ENCODE measurements around the gene MT1E.

MT1E gene

GRCh38 chr16:56628486-56629350, 3.1 kb downstream of the MT1E start:
- H3K4me1 Mint-ChIP-seq (ENCODE audit: low read depth): peaks cover 39% of the 10 kb centered on the region
- H3K9me3 Mint-ChIP-seq: no peaks in the 10 kb centered on the region
- no peak overlapping the region for H3K4me3 Mint-ChIP-seq
- peaks cover 53% of the 10 kb centered on the region for H3K27me3 Mint-ChIP-seq
- no peak overlapping the region for H3K27ac Mint-ChIP-seq
- no peaks in the 10 kb centered on the region for H3K36me3 Mint-ChIP-seq (ENCODE audit: low read depth)

GRCh38 chr16:56629531-56629930, 4.0 kb downstream of the MT1E start:
- Mint-ChIP-seq H3K4me1 (ENCODE audit: low read depth) (peaks cover 35% of the 10 kb centered on the region), H3K27me3 (peaks cover 57% of the 10 kb centered on the region), H3K36me3 (ENCODE audit: low read depth) (no peaks in the 10 kb centered on the region), H3K9me3 (no peaks in the 10 kb centered on the region), H3K27ac (no peak overlapping the region), H3K4me3 (no peak overlapping the region)

- peaks cover 36% of the 10 kb centered on the region for H3K4me1 Mint-ChIP-seq (ENCODE audit: low read depth)
These were observed 4.6 kb downstream of the MT1E start for GRCh38 chr16:56630134-56630533.

GRCh38 chr16:56631197-56631596, 5.6 kb downstream of the MT1E start:
- peaks cover 33% of the 10 kb centered on the region for H3K4me1 Mint-ChIP-seq (ENCODE audit: low read depth)
- no peaks in the 10 kb centered on the region for H3K36me3 Mint-ChIP-seq (ENCODE audit: low read depth)
- no peak overlapping the region for H3K4me3 Mint-ChIP-seq
- no peaks in the 10 kb centered on the region for H3K9me3 Mint-ChIP-seq
- no peak overlapping the region for H3K27ac Mint-ChIP-seq
- peaks cover 62% of the 10 kb centered on the region for H3K27me3 Mint-ChIP-seq

More at GRCh38 chr16:56630134-56630533, 4.6 kb downstream of the MT1E start:
- Mint-ChIP-seq H3K27ac (no peak overlapping the region), H3K9me3 (no peaks in the 10 kb centered on the region), H3K4me3 (no peak overlapping the region), H3K36me3 (ENCODE audit: low read depth) (no peaks in the 10 kb centered on the region), H3K27me3 (peaks cover 59% of the 10 kb centered on the region)

DNA sequence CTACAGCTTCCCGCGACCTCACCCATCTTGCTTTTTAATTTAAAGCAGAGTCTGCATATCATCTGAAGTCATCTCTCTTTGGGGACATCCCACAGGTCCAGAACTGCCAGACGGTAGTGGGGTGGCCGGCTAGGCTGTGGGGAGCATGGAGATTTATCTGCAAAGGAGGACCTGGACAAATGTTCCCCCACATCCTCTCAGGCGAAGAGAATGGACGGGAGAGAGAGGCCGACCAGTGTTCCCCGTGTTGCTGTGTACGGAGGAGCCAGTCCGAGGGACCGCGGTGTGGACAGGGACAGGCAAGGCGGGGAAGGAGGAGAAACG, 6.2 kb downstream of the MT1E start:
- no peaks in the 10 kb centered on the region for H3K9me3 Mint-ChIP-seq
- peak overlapping the region; percentile 68 for H3K4me3 Mint-ChIP-seq
- peaks cover 28% of the 10 kb centered on the region for H3K4me1 Mint-ChIP-seq (ENCODE audit: low read depth)
- H3K36me3 Mint-ChIP-seq (ENCODE audit: low read depth): no peaks in the 10 kb centered on the region
- H3K27ac Mint-ChIP-seq: no peak overlapping the region
- peaks cover 64% of the 10 kb centered on the region for H3K27me3 Mint-ChIP-seq

DNA sequence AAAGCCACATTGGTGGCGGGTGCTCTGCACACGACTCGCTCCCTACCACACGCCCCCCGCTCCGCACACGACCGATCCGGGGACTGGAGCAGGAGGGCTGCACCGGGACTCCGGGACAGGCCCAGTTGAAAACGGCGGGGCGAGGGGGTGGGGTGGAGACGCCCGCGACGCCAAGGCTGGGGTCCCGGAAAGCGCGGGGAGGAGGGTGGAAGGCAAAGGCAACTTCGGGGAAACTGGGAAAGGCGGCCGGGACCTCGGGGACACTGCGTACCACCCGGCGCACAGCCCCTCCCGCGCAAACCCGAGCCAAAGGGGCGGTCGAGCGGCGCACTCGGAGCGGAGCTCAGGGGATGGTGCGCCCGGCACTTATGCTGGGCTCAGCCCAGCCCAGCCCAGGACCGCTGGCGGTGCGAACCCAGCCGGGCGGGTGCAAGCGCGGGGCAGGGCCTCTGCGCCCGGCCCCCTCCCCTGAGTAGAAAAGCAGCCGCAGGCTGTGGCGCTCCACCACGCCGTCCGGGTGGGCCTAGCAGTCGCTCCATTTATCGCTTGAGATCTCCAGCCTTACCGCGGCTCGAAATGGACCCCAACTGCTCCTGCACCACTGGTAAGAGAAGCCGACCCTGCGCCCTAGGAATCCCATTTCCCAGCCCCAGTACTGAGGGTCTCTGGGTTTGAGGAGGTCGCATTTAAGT, 6.7 kb downstream of the MT1E start, which contains the start of gene MT1M:
TSS of gene MT1M (plus strand) at position 504 of the 692 bp plus-strand sequence. CDS start at position 577, 73 bp downstream.
- Mint-ChIP-seq H3K9me3 (no peaks in the 10 kb centered on the region), H3K4me3 (peak within 1 kb of the TSS; percentile 68), H3K27ac (no peak within 1 kb of the TSS), H3K36me3 (ENCODE audit: low read depth) (no peaks in the 10 kb centered on the region), H3K4me1 (ENCODE audit: low read depth) (peaks cover 28% of the 10 kb centered on the region), H3K27me3 (peaks cover 64% of the 10 kb centered on the region)

DNA sequence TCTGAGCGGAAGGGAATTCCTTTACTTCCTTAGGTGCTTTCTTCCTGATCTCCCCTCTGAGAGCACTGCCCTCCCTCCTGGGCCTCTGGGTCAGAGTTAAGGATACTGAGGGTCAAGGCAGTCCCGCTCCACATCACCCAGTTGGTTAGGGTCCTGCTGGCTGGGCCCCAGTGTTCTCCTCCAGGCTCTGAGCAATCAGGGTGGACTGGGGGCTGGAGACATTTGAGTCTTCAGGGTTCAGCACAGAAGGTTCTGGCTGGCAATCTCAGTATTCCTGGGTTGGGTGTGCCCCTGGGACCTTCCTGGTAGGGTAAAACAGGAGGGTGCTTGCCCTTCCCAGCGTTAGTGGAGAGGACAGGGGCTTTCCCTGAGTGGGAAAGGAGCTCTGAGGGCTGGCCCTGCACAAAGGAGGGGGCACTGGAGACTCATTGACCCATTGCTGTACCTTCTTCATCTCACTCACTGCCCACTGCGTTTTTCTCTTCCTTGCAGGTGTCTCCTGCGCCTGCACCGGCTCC, 7.3 kb downstream of the MT1E start:
- H3K9me3 Mint-ChIP-seq: no peaks in the 10 kb centered on the region
- H3K27ac Mint-ChIP-seq: no peak overlapping the region
- peaks cover 31% of the 10 kb centered on the region for H3K4me1 Mint-ChIP-seq (ENCODE audit: low read depth)
- H3K4me3 Mint-ChIP-seq: peak overlapping the region; percentile 20
- no peaks in the 10 kb centered on the region for H3K36me3 Mint-ChIP-seq (ENCODE audit: low read depth)
- H3K27me3 Mint-ChIP-seq: peaks cover 70% of the 10 kb centered on the region

DNA sequence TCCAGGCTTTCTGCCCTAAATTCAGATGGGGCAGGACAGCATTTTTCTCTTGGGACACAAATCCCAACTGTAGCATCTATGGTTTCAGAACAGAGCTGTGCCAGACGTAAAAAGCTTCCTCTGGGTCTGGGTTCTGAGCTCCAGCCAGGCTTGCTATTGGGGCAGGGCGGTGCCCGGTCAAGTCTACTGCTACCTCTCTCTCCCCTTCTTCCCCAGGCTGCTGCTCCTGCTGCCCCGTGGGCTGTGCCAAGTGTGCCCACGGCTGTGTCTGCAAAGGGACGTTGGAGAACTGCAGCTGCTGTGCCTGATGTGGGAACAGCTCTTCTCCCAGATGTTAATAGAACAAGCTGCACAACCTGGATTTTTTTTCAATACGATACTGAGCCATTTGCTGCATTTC, 8.0 kb downstream of the MT1E start:
- Mint-ChIP-seq H3K4me1 (ENCODE audit: low read depth) (peaks cover 34% of the 10 kb centered on the region), H3K27ac (no peak overlapping the region), H3K4me3 (no peak overlapping the region), H3K9me3 (no peaks in the 10 kb centered on the region), H3K27me3 (peaks cover 74% of the 10 kb centered on the region), H3K36me3 (ENCODE audit: low read depth) (no peaks in the 10 kb centered on the region)

DNA sequence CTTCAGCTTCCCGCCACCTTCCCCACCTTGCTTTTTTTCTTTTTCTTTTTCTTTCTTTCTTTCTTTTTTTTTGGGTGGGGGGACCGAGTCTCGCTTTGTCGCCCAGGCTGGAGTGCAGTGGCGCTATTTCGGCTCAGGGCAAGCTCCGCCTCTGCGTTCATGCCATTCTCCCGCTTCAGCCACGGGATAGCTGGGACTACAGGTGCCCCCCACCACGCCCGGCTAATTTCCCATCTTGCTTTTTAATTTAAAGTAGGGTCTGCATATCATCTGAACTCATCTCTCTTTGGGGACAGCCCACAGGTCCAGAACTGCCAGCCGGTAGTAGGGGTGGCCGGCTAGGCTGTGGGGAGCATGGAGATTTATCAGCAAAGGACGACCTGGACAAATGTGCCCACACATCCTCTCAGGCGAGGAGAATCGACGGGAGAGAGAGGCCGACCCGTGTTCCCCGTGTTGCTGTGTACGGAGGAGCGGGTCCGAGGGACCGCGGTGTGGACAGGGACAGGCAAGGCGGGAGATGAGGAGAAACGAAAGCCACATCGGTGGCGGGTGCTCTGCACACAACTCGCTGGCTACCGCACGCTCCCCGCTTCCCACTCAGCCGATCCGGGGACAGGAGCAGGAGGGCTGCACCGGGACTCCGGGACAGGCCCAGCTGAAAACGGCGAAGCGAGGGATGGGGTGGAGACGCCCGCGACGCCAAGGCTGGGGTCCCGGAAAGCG, 9.3 kb downstream of the MT1E start:
- H3K4me3 Mint-ChIP-seq: peak overlapping the region; percentile 70
- no peaks in the 10 kb centered on the region for H3K36me3 Mint-ChIP-seq (ENCODE audit: low read depth)
- H3K9me3 Mint-ChIP-seq: no peaks in the 10 kb centered on the region
- H3K27ac Mint-ChIP-seq: no peak overlapping the region
- H3K27me3 Mint-ChIP-seq: peaks cover 87% of the 10 kb centered on the region
- peaks cover 32% of the 10 kb centered on the region for H3K4me1 Mint-ChIP-seq (ENCODE audit: low read depth)

GRCh38 chr16:56635441-56635967, 9.9 kb downstream of the MT1E start:
- no peak overlapping the region for H3K27ac Mint-ChIP-seq
- no peaks in the 10 kb centered on the region for H3K9me3 Mint-ChIP-seq
- H3K4me3 Mint-ChIP-seq: peak overlapping the region; percentile 43

GRCh38 chr16:56636616-56637413, 11.2 kb downstream of the MT1E start:
- Mint-ChIP-seq H3K27me3 (peaks cover 86% of the 10 kb centered on the region), H3K36me3 (ENCODE audit: low read depth) (no peaks in the 10 kb centered on the region), H3K4me1 (ENCODE audit: low read depth) (peaks cover 23% of the 10 kb centered on the region), H3K4me3 (no peak overlapping the region), H3K9me3 (no peaks in the 10 kb centered on the region), H3K27ac (no peak overlapping the region)

More at GRCh38 chr16:56635441-56635967, 9.9 kb downstream of the MT1E start:
- Mint-ChIP-seq H3K27me3 (peaks cover 89% of the 10 kb centered on the region), H3K4me1 (ENCODE audit: low read depth) (peaks cover 27% of the 10 kb centered on the region), H3K36me3 (ENCODE audit: low read depth) (no peaks in the 10 kb centered on the region)

DNA sequence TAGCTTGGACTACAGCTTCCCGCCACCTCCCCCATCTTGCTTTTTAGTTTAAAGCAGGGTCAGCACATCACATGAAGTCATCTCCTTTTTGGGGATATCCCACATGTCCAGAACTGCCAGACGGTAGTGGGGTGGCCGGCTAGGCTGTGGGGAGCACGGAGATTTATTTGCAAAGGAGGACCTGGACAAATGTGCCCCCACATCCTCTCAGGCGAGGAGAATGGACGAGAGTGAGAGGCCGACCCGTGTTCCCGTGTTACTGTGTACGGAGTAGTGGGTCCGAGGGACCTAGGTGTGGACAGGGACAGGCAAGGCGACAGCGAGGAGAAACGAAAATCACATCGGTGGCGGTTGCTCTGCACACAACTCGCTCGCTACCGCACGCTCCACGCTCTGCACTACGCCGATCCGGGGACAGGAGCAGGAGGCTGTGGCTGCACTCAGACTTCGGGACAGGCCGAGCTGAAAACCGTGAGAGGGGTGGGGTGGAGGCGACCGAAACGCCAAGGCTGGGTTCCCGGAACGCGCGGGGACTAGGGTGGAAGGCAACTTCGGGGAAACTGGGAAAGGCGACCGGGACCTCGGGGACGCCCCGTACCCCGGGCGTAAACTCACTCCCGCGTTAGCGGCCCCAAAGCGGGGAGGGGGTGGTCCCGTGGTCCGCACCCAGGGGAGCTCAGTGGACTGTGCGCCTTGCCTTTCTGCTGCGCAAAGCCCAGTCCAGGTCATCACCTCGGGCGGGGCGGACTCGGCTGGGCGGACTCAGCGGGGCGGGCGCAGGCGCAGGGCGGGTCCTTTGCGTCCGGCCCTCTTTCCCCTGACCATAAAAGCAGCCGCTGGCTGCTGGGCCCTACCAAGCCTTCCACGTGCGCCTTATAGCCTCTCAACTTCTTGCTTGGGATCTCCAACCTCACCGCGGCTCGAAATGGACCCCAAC, 12.5 kb downstream of the MT1E start, which contains the start of gene MT1A:
TSS of gene MT1A (plus strand) at position 853 of the 937 bp plus-strand sequence. CDS start at position 926, 73 bp downstream.
- H3K27ac Mint-ChIP-seq: no peak within 1 kb of the TSS
- peak within 1 kb of the TSS; percentile 68 for H3K4me3 Mint-ChIP-seq
- no peaks in the 10 kb centered on the region for H3K36me3 Mint-ChIP-seq (ENCODE audit: low read depth)
- peaks cover 25% of the 10 kb centered on the region for H3K4me1 Mint-ChIP-seq (ENCODE audit: low read depth)
- no peaks in the 10 kb centered on the region for H3K9me3 Mint-ChIP-seq
- peaks cover 86% of the 10 kb centered on the region for H3K27me3 Mint-ChIP-seq

DNA sequence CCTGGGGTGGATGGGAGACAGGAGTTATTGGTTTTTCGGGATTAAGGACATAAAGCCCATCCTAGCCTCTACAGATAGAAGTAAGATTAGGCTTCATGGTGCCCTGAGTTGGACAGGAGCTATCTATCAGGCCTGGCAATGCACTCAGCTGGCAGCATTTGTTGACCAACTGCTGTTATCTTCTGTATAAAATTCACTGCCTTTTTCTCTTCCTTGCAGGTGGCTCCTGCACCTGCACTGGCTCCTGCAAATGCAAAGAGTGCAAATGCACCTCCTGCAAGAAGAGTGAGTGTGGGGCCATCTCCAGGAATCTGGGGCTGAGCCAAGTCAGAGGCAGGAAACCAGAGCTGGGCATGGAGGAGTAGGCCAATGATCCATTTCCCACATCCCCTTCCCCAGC, 13.5 kb downstream of the MT1E start:
- H3K27ac Mint-ChIP-seq: no peak overlapping the region
- H3K9me3 Mint-ChIP-seq: no peaks in the 10 kb centered on the region
- no peaks in the 10 kb centered on the region for H3K36me3 Mint-ChIP-seq (ENCODE audit: low read depth)
- peaks cover 76% of the 10 kb centered on the region for H3K27me3 Mint-ChIP-seq
- no peak overlapping the region for H3K4me3 Mint-ChIP-seq
- peaks cover 34% of the 10 kb centered on the region for H3K4me1 Mint-ChIP-seq (ENCODE audit: low read depth)

Data from stimulated activated naive CD8-positive, alpha-beta T cell treated with anti-CD3 and anti-CD28 coated beads, Interleukin-15, Interleukin-2, amounts not matched to agents 100 ng/mL and 50 ng/mL, for 24 hours (primary cell).